Measurements from ENCODE around the gene PLCL2.

The PLCL2 gene

GRCh38 chr3:16896094-16896627 is 11.4 kb downstream of the PLCL2 start:
- DNase-seq = no peak

- DNase-seq = no peak
These were observed 12.1 kb downstream of the PLCL2 start for GRCh38 chr3:16896820-16897219.

GRCh38 chr3:16897254-16897926 is 12.6 kb downstream of the PLCL2 start:
- no peak for DNase-seq

GRCh38 chr3:16898595-16899395 is 14.0 kb downstream of the PLCL2 start:
- DNase-seq = no peak

- no peak for DNase-seq
These were observed 15.2 kb downstream of the PLCL2 start for GRCh38 chr3:16899919-16900318.

GRCh38 chr3:16900779-16901440 is 16.2 kb downstream of the PLCL2 start:
- DNase-seq = no peak

GRCh38 chr3:16904423-16905417 is 20.0 kb downstream of the PLCL2 start:
- no peak for DNase-seq

GRCh38 chr3:16905704-16906103 is 20.9 kb downstream of the PLCL2 start:
- no peak for DNase-seq

GRCh38 chr3:16906682-16907081 is 21.9 kb downstream of the PLCL2 start:
- DNase-seq = peak; percentile 36

GRCh38 chr3:16907243-16907642 is 22.5 kb downstream of the PLCL2 start:
- DNase-seq = no peak

GRCh38 chr3:16908016-16908807 is 23.5 kb downstream of the PLCL2 start:
- no peak for DNase-seq

GRCh38 chr3:16908896-16909295 is 24.1 kb downstream of the PLCL2 start:
- no peak for DNase-seq

- DNase-seq = no peak
These were observed 25.0 kb downstream of the PLCL2 start for GRCh38 chr3:16909802-16910201.

GRCh38 chr3:16910207-16910606 is 25.5 kb downstream of the PLCL2 start:
- DNase-seq = no peak

- peak; percentile 56 for DNase-seq
These were observed 27.2 kb downstream of the PLCL2 start for GRCh38 chr3:16911916-16912315.

GRCh38 chr3:16912400-16913263 is 27.9 kb downstream of the PLCL2 start:
- no peak for DNase-seq

GRCh38 chr3:16913264-16913580 is 28.5 kb downstream of the PLCL2 start:
- no peak for DNase-seq

GRCh38 chr3:16916840-16917239 is 32.1 kb downstream of the PLCL2 start:
- peak; percentile 43 for DNase-seq

- peak; percentile 77 for DNase-seq
These were observed 32.6 kb downstream of the PLCL2 start for GRCh38 chr3:16917256-16917935.
